ENCODE data around the gene ZNF71. TPM values are rescaled to one million over a fixed set of nuclear protein-coding genes. Genes with fewer than 3 reads are reported as not detected.

Gene ZNF71
- total RNA-seq, 1 experiment from 2014 or later: 8.0 TPM

- TF ChIP-seq HMGXB4 (CRISPR knock-in tag; IDR thresholded peaks at IDR 0.05) (peak; percentile 38; the same call in 1 of the 2 replicates), STAT6 (CRISPR knock-in tag; conservative IDR thresholded peaks at IDR 0.05; ENCODE audit: low read depth) (no peak), USF1 (CRISPR knock-in tag; IDR thresholded peaks at IDR 0.05) (no peak; the same call in 1 of the 2 replicates), ZNF532 (CRISPR knock-in tag; IDR thresholded peaks at IDR 0.05; ENCODE audit: borderline replicate concordance) (no peak), ZSCAN18 (CRISPR knock-in tag; IDR thresholded peaks at IDR 0.05) (no peak), ATF2 (CRISPR knock-in tag; IDR thresholded peaks at IDR 0.05; ENCODE audit: borderline replicate concordance, low read depth) (no peak), ZNF512 (CRISPR knock-in tag; IDR thresholded peaks at IDR 0.05; ENCODE audit: borderline replicate concordance) (no peak), PRDM15 (CRISPR knock-in tag; IDR thresholded peaks at IDR 0.05) (no peak), HMGA2 (CRISPR knock-in tag; IDR thresholded peaks at IDR 0.05) (no peak), ZNF121 (CRISPR knock-in tag; IDR thresholded peaks at IDR 0.05) (0 out of 2 replicates have a peak, but pooled peaks have one; percentile 37), FOXP4 (CRISPR knock-in tag; IDR thresholded peaks at IDR 0.05) (0 out of 2 replicates have a peak, but pooled peaks have one; percentile 55), CREB1 (CRISPR knock-in tag; IDR thresholded peaks at IDR 0.05) (no peak), NFYB (CRISPR knock-in tag; conservative IDR thresholded peaks at IDR 0.05; ENCODE audit: low read depth) (no peak), MYBL2 (CRISPR knock-in tag; IDR thresholded peaks at IDR 0.05) (no peak)
These were observed at the start of gene ZNF71 (continued) for GRCh38 chr19:56594783-56595547.

Data from WTC11 (cell line).